Parathyroid adenoma (tissue), 2 donors: ENCODE results near the gene KCNJ12.
"Not testable (repeated sequence)": the region's sequence is repeated elsewhere in the genome, so short reads cannot be mapped to it uniquely, and the experiment has no call there.

Experiments
- H2AFZ ChIP-seq: fragments of 300-600 bp; sonication (generic); one replicate; pipeline ENCODE4 v1.7.0; 2017; ENCODE audit warnings: antibody characterized with exemption, mild to moderate bottlenecking
- H3K27ac ChIP-seq: fragments of 300-600 bp; sonication (generic); one replicate; pipeline ENCODE4 v1.7.0; 2017
- H3K27me3 ChIP-seq: fragments of 300-600 bp; sonication (generic); one replicate; pipeline ENCODE4 v1.7.0; 2017; ENCODE audit warnings: low read length; ENCODE audit not compliant: control insufficient read depth, insufficient read depth
- H3K36me3 ChIP-seq: fragments of 300-600 bp; sonication (generic); one replicate; pipeline ENCODE4 v1.7.0; 2017; ENCODE audit warnings: low read length; ENCODE audit not compliant: control insufficient read depth, insufficient read depth
- H3K4me1 ChIP-seq: fragments of 300-600 bp; sonication (generic); one replicate; pipeline ENCODE4 v1.7.0; 2017; ENCODE audit warnings: control low read depth
- H3K4me2 ChIP-seq: fragments of 300-600 bp; sonication (generic); one replicate; pipeline ENCODE4 v1.7.0; 2017; ENCODE audit warnings: low read length
- H3K4me3 ChIP-seq: fragments of 300-600 bp; sonication (generic); one replicate; pipeline ENCODE4 v1.7.0; 2017; ENCODE audit warnings: low read depth, low read length
- H3K79me2 ChIP-seq: fragments of 300-600 bp; sonication (generic); one replicate; pipeline ENCODE4 v1.7.0; 2017; ENCODE audit warnings: control low read depth
- H3K9ac ChIP-seq: fragments of 300-600 bp; sonication (generic); one replicate; pipeline ENCODE4 v1.7.0; 2017; ENCODE audit warnings: mild to moderate bottlenecking
- H3K9me3 ChIP-seq: fragments of 300-600 bp; sonication (generic); one replicate; pipeline ENCODE4 v1.7.0; 2017; ENCODE audit warnings: low read length; ENCODE audit not compliant: control insufficient read depth
- TF ChIP-seq, protein P1 (sequence below): fragments of 300-600 bp; sonication (generic); IDR thresholded peaks from one replicate; pipeline ENCODE4 v1.7.0; 2017; ENCODE audit warnings: antibody characterized with exemption, mild to moderate bottlenecking
- donor health status: primary hyperparathyroidism.

Gene KCNJ12

DNA sequence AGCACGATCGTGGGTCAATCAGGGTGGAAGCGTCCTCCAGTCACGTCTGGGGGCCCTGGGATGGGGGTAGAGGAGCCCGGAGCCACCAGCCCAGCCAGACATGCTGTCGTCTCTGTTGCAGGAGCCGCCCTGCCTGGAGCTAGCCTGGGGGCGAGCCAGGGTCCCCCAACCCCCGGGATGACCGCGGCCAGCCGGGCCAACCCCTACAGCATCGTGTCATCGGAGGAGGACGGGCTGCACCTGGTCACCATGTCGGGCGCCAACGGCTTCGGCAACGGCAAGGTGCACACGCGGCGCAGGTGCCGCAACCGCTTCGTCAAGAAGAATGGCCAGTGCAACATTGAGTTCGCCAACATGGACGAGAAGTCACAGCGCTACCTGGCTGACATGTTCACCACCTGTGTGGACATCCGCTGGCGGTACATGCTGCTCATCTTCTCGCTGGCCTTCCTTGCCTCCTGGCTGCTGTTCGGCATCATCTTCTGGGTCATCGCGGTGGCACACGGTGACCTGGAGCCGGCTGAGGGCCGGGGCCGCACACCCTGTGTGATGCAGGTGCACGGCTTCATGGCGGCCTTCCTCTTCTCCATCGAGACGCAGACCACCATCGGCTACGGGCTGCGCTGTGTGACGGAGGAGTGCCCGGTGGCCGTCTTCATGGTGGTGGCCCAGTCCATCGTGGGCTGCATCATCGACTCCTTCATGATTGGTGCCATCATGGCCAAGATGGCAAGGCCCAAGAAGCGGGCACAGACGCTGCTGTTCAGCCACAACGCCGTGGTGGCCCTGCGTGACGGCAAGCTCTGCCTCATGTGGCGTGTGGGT, 39.2 kb downstream of the KCNJ12 start:
- H3K9me3 ChIP-seq, H3K4me3 ChIP-seq, H3K27ac ChIP-seq, H3K79me2 ChIP-seq, H3K27me3 ChIP-seq, H3K9ac ChIP-seq, H2AFZ ChIP-seq, H3K4me1 ChIP-seq, H3K36me3 ChIP-seq, H3K4me2 ChIP-seq: not testable (repeated sequence)

DNA sequence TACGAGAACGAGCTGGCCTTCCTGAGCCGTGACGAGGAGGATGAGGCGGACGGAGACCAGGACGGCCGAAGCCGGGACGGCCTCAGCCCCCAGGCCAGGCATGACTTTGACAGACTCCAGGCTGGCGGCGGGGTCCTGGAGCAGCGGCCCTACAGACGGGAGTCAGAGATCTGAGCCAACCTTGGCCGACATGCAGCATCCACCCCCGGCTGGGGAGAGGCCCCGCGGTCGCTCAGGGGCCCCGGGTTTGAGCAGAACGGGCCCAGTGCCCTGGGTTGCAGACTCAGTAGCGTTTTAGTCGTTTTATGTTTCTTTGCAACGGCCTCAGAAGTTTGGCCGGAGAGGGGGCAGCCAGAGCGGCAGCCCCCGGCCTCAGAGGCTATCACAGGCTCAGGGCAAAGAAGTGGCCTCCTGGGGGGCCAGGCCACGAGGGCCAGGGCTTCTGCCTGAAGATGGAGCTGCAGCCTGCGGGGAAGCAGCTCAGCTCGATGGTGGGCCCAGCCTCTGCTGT, 40.4 kb downstream of the KCNJ12 start:
- not testable (repeated sequence) for H3K27me3 ChIP-seq, H3K79me2 ChIP-seq, H3K9ac ChIP-seq

DNA sequence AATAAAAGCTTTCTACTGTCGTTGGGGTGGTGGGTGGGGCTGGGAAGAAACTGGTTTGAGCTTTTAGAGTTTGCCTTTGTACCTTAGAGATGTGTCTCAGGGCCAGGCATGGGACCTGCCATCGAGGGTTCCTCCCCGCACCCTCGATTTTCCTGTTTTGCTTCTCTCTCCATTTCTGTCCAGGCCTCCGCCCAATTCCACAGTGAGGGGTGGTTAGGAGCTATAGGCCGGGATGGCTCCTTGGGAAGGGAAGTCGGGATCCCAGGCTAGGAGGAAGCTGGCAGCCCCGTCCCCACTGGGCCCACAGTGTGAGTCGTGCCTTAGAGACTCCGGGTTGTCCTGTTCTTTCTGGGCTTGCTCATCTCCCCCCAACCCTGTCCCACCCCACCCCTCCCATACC, 41.2 kb downstream of the KCNJ12 start:
- not testable (repeated sequence) for H3K27ac ChIP-seq, H3K27me3 ChIP-seq, H3K4me2 ChIP-seq, H3K79me2 ChIP-seq, H3K4me1 ChIP-seq, H3K36me3 ChIP-seq, H3K4me3 ChIP-seq, H3K9me3 ChIP-seq, H2AFZ ChIP-seq, H3K9ac ChIP-seq

More for the DNA sequence above, 40.4 kb downstream of the KCNJ12 start:
- H3K4me1 ChIP-seq, H3K4me3 ChIP-seq, H2AFZ ChIP-seq, H3K4me2 ChIP-seq, H3K27ac ChIP-seq, H3K9me3 ChIP-seq, H3K36me3 ChIP-seq: not testable (repeated sequence)

DNA sequence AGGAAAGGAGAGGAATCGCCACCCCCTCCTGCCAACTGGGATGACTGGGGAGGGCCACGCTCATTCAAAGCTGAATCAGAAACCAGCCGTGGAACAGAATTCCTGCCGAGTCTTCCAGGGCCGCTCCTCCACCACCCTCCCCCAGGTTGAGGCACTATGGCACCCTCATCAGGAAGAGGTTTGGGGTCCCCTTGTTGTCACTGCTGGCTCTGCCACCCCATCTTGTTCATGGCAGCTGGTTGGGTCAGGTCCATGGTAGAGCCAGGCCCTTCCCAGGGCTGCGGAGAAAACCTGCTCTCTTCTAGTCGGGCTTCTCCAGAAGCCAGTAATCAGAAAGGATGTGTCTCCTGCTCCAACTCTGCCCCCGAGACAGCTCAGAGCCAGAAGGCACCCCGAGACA, 41.8 kb downstream of the KCNJ12 start:
- Histone ChIP-seq H3K27ac (no peak overlapping the region), H3K9ac (no peak overlapping the region), H3K27me3 (no peaks in the 10 kb centered on the region), H3K36me3 (no peaks in the 10 kb centered on the region), H3K4me1 (no peaks in the 10 kb centered on the region), H3K79me2 (no peaks in the 10 kb centered on the region), H3K4me3 (no peak overlapping the region), H2AFZ (no peak overlapping the region), H3K4me2 (no peak overlapping the region), H3K9me3 (no peaks in the 10 kb centered on the region)
- TF ChIP-seq, protein P1, sequence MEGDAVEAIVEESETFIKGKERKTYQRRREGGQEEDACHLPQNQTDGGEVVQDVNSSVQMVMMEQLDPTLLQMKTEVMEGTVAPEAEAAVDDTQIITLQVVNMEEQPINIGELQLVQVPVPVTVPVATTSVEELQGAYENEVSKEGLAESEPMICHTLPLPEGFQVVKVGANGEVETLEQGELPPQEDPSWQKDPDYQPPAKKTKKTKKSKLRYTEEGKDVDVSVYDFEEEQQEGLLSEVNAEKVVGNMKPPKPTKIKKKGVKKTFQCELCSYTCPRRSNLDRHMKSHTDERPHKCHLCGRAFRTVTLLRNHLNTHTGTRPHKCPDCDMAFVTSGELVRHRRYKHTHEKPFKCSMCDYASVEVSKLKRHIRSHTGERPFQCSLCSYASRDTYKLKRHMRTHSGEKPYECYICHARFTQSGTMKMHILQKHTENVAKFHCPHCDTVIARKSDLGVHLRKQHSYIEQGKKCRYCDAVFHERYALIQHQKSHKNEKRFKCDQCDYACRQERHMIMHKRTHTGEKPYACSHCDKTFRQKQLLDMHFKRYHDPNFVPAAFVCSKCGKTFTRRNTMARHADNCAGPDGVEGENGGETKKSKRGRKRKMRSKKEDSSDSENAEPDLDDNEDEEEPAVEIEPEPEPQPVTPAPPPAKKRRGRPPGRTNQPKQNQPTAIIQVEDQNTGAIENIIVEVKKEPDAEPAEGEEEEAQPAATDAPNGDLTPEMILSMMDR: no peak

DNA sequence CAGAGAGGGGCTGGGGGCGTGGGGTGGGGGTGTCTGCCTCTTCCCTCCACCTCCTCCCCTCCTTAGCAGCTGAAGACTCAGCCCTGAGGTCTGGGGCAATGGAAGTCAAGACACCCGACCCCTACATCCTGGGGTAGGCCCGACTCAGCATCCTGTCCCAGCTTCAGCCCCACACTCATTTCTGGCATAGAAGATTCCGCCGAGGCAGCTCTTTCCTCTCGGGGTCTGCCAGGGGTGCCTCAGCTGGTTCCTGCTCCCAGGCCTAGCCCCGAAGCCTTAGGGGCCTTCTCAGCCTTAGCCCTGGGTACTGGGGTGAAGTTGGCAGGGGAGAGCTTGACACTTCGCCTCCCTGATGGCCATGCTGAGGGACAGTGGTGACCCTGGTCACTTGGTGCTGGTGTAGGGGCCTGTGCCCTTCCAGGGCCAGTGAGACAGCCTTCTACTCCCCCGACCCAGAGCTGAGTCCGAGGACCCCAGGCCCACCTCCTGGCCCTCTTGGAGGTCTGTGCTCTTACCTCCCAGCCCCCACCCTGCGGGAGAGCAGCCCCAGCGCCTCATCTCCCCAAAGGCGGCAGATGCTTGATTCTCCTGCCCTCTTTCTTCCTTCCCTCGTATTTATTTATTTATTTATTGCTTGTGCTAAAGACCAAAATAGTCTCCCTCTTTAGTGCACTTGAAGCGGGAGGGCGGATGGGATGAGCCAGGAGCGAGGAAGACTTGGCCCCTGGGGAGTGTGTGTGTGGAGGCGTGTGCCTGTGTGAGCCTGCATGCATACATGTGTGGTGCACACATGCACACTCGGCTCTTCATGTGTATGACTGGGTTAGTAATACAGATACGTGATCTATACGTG, 42.5 kb downstream of the KCNJ12 start:
- Histone ChIP-seq H3K4me1 (no peaks in the 10 kb centered on the region), H2AFZ (no peak overlapping the region), H3K79me2 (no peaks in the 10 kb centered on the region), H3K36me3 (no peaks in the 10 kb centered on the region), H3K4me2 (no peak overlapping the region), H3K4me3 (no peak overlapping the region), H3K27ac (no peak overlapping the region), H3K9ac (no peak overlapping the region), H3K9me3 (no peaks in the 10 kb centered on the region), H3K27me3 (no peaks in the 10 kb centered on the region)
- TF ChIP-seq, protein P1: no peak
